Esophagus squamous epithelium (tissue), 5 donors: ENCODE measurements around the gene PRRG1. TPM values are rescaled to one million over a fixed set of nuclear protein-coding genes. Genes with fewer than 3 reads are reported as not detected.

ENCODE experiments used
- DNase-seq: peaks from one replicate; lab custom pipeline; 2025; lab: John Stamatoyannopoulos, UW
- H3K27ac ChIP-seq, 4 donors: fragments of 200-600 bp; sonication (generic); one replicate each; pipeline ENCODE4 v1.5.1; 2016 to 2019; ENCODE audit warnings: mild to moderate bottlenecking in 1 of 4
- H3K27me3 ChIP-seq, 4 donors: fragments of 200-600 bp; sonication (generic); 1 replicate in 3 of 4; 2 replicates in 1 of 4; pipeline versions ENCODE4 v1.5.1 to v1.6.0; 2017 to 2021; ENCODE audit warnings: antibody characterized with exemption in 1 of 4
- H3K36me3 ChIP-seq, 3 donors: fragments of 200-600 bp; sonication (generic); one replicate each; pipeline ENCODE4 v1.5.1; 2016 to 2019
- H3K4me1 ChIP-seq, 3 donors: fragments of 200-600 bp; sonication (generic); one replicate each; pipeline ENCODE4 v1.5.1; 2017 to 2019
- H3K4me3 ChIP-seq, 4 donors: fragments of 200-600 bp; sonication (generic); 1 replicate in 3 of 4; 2 replicates in 1 of 4; pipeline ENCODE4 v1.5.1; 2016 to 2019; ENCODE audit warnings: mild to moderate bottlenecking in 2 of 4, moderate library complexity in 1 of 4
- H3K9me3 ChIP-seq, 3 donors: fragments of 200-600 bp; sonication (generic); one replicate each; pipeline ENCODE4 v1.5.1; 2016 to 2019
- CTCF ChIP-seq, 6 experiments: fragments of 450-650 bp in 4 of 6; fragments of 200-600 bp in 2 of 6; sonication (generic) in 2 of 6; IDR thresholded peaks; one replicate each; pipeline ENCODE4 v1.5.1; 2016 to 2019; ENCODE audit warnings: antibody characterized with exemption in 6 of 6, mild to moderate bottlenecking in 4 of 6, moderate library complexity in 4 of 6
- POLR2A ChIP-seq, 4 donors: fragments of 450-650 bp; IDR thresholded peaks; one replicate each; pipeline ENCODE4 v1.6.1; 2017; ENCODE audit warnings: antibody characterized with exemption in 4 of 4, mild to moderate bottlenecking in 4 of 4, moderate library complexity in 3 of 4
- WGBS, 2 donors: methylation state at CpG; one replicate each; pipeline ENCODE4 v1.1.5; 2018; 5-methylcytosine and 5-hydroxymethylcytosine counted together
- intact Hi-C: fragments of 100-400 bp; cut with DNase I; formaldehyde crosslinking; loops from one replicate; pipeline ENCODE4 v1.15.0; 2022
- total RNA-seq, 4 donors: library from RNA; depleted of rRNA; stranded (reverse); fragments of >200 nt; gene quantifications; one replicate each; pipeline ENCODE4 v1.1.0, GENCODE V29; 2016
- donor health status: DM: yes; HTN: yes; CAD: no.

PRRG1 gene
- total RNA-seq, 4 donors from 2014 or later = 4.4 to 11.9 (median 7.0) TPM

- no peak for DNase-seq
- Histone ChIP-seq H3K4me3 (no peak overlapping the region), H3K9me3 (no peaks in the 10 kb centered on the region), H3K4me1 (no peaks in the 10 kb centered on the region), H3K36me3 (no peaks in the 10 kb centered on the region), H3K27ac (no peak overlapping the region), H3K27me3 (no peaks in the 10 kb centered on the region)
- intact Hi-C loops = no loop called here
- TF ChIP-seq POLR2A (IDR thresholded peaks at IDR 0.05) (no peak), CTCF (IDR thresholded peaks at IDR 0.05) (no peak)
- 77% methylated on average over 4 of the region's 5 CpGs; no CpG with 5 or more reads in 1 of the 2 donors for WGBS, 2 donors
Observed at GRCh38 chrX:37320541-37321203, 28.5 kb upstream of the PRRG1 start.

- TF ChIP-seq CTCF (IDR thresholded peaks at IDR 0.05) = no peak
- no peak for TF ChIP-seq POLR2A (IDR thresholded peaks at IDR 0.05)
- no peaks in the 10 kb centered on the region for H3K36me3 ChIP-seq
- no peak overlapping the region for H3K4me3 ChIP-seq
- no peak overlapping the region for H3K27ac ChIP-seq
- H3K4me1 ChIP-seq = no peaks in the 10 kb centered on the region
- no peak for DNase-seq
- H3K9me3 ChIP-seq = no peaks in the 10 kb centered on the region
- H3K27me3 ChIP-seq = no peaks in the 10 kb centered on the region
- WGBS, 2 donors = 70 to 83% methylated on average over 1 of the region's 1 CpG
- intact Hi-C loops = no loop called here
Observed at GRCh38 chrX:37330642-37331041, 18.5 kb upstream of the PRRG1 start.

GRCh38 chrX:37331546-37331945 is 17.6 kb upstream of the PRRG1 start:
- Histone ChIP-seq H3K27me3 (no peaks in the 10 kb centered on the region), H3K27ac (no peak overlapping the region), H3K36me3 (no peaks in the 10 kb centered on the region), H3K4me3 (no peak overlapping the region), H3K4me1 (no peaks in the 10 kb centered on the region), H3K9me3 (no peaks in the 10 kb centered on the region)
- TF ChIP-seq CTCF (IDR thresholded peaks at IDR 0.05) (no peak), POLR2A (IDR thresholded peaks at IDR 0.05) (no peak)
- WGBS, 2 donors = 35 to 36% methylated on average over 4 of the region's 4 CpGs
- DNase-seq = no peak
- intact Hi-C loops = no loop called here

GRCh38 chrX:37332055-37332454 is 17.1 kb upstream of the PRRG1 start:
- H3K4me1 ChIP-seq = no peaks in the 10 kb centered on the region
- no peaks in the 10 kb centered on the region for H3K36me3 ChIP-seq
- WGBS, 2 donors = 12 to 32% methylated on average over 2 of the region's 2 CpGs
- H3K9me3 ChIP-seq = no peaks in the 10 kb centered on the region
- DNase-seq = no peak
- TF ChIP-seq POLR2A (IDR thresholded peaks at IDR 0.05) = no peak
- TF ChIP-seq CTCF (IDR thresholded peaks at IDR 0.05) = no peak
- no peak overlapping the region for H3K4me3 ChIP-seq
- no peaks in the 10 kb centered on the region for H3K27me3 ChIP-seq
- H3K27ac ChIP-seq = no peak overlapping the region
- intact Hi-C loops = no loop called here

GRCh38 chrX:37332987-37333658 is 16.0 kb upstream of the PRRG1 start:
- Histone ChIP-seq H3K27ac (no peak overlapping the region), H3K27me3 (no peaks in the 10 kb centered on the region), H3K4me1 (no peaks in the 10 kb centered on the region), H3K4me3 (no peak overlapping the region), H3K9me3 (no peaks in the 10 kb centered on the region), H3K36me3 (no peaks in the 10 kb centered on the region)
- intact Hi-C loops = no loop called here
- TF ChIP-seq CTCF (IDR thresholded peaks at IDR 0.05) (no peak), POLR2A (IDR thresholded peaks at IDR 0.05) (no peak)
- no peak for DNase-seq
- 58 to 73% methylated on average over 7 to 8 of the region's 8 CpGs for WGBS, 2 donors
